Vagina (tissue), 2 donors: Measurements from ENCODE around the gene TRMT11. TPM values are rescaled to one million over a fixed set of nuclear protein-coding genes. Genes with fewer than 3 reads are reported as not detected.

Source experiments
- DNase-seq, 2 donors: peaks; one replicate each; pipeline ENCODE4 v3.0.0-alpha.2; 2017; ENCODE audit errors: extremely low spot score in 2 of 2
- H3K27ac ChIP-seq: fragments of 200-600 bp; sonication (generic); one replicate; pipeline ENCODE4 v1.5.1; 2019
- H3K27me3 ChIP-seq: fragments of 200-600 bp; sonication (generic); one replicate; pipeline ENCODE4 v1.5.1; 2019
- H3K36me3 ChIP-seq, 2 donors: fragments of 200-600 bp; sonication (generic); one replicate each; pipeline ENCODE4 v1.5.1; 2017 to 2019
- H3K4me1 ChIP-seq: fragments of 200-600 bp; sonication (generic); one replicate; pipeline ENCODE4 v1.5.1; 2019
- H3K4me3 ChIP-seq, 2 donors: fragments of 200-600 bp; sonication (generic); 1 replicate in 1 of 2; 2 replicates in 1 of 2; pipeline ENCODE4 v1.5.1; 2016 to 2019
- H3K9me3 ChIP-seq: fragments of 200-600 bp; sonication (generic); one replicate; pipeline ENCODE4 v1.5.1; 2019
- CTCF ChIP-seq, 3 experiments: fragments of 450-650 bp in 2 of 3; fragments of 200-600 bp in 1 of 3; sonication (generic) in 1 of 3; IDR thresholded peaks; one replicate each; pipeline ENCODE4 v1.5.1; 2017 to 2019; ENCODE audit warnings: antibody characterized with exemption in 3 of 3, mild to moderate bottlenecking in 2 of 3, moderate library complexity in 2 of 3
- POLR2A ChIP-seq, 2 donors: fragments of 450-650 bp; IDR thresholded peaks; one replicate each; pipeline ENCODE4 v1.6.1; 2017; ENCODE audit warnings: antibody characterized with exemption in 2 of 2, mild to moderate bottlenecking in 2 of 2, moderate library complexity in 2 of 2
- POLR2AphosphoS5 ChIP-seq, 2 donors: sonication (generic); formaldehyde crosslinking; IDR thresholded peaks; one replicate each; pipeline ENCODE4 v1.9.0; 2017; ENCODE audit warnings: antibody characterized with exemption in 2 of 2, mild to moderate bottlenecking in 2 of 2, low read depth in 1 of 2; ENCODE audit not compliant: insufficient read depth in 1 of 2
- intact Hi-C: fragments of 100-400 bp; cut with DNase I; formaldehyde crosslinking; loops from one replicate; pipeline ENCODE4 v1.15.1; 2023
- total RNA-seq: library from RNA; depleted of rRNA; stranded (reverse); fragments of >200 nt; gene quantifications from one replicate; pipeline ENCODE4 v1.2.3, GENCODE V29; 2016

TRMT11 gene
- total RNA-seq, 1 donor from 2014 or later = 28.0 TPM

GRCh38 chr6:126002755-126003679, 16.7 kb downstream of the TRMT11 start:
- Histone ChIP-seq H3K4me3 (no peak overlapping the region), H3K4me1 (no peaks in the 10 kb centered on the region), H3K36me3 (peaks cover 0 to 18% of the 10 kb centered on the region in 2 donors), H3K9me3 (no peaks in the 10 kb centered on the region), H3K27ac (no peak overlapping the region), H3K27me3 (no peaks in the 10 kb centered on the region)
- DNase-seq = no peak
- TF ChIP-seq POLR2A (IDR thresholded peaks at IDR 0.05) (no peak), POLR2AphosphoS5 (IDR thresholded peaks at IDR 0.05; ENCODE audit: insufficient read depth in 1 of 2, low read depth in 1 of 2) (no peak), CTCF (IDR thresholded peaks at IDR 0.05) (no peak)
- intact Hi-C loops = no loop called here

- peaks cover 0 to 32% of the 10 kb centered on the region in 2 donors for H3K36me3 ChIP-seq
- no peak for DNase-seq
- H3K27me3 ChIP-seq = no peaks in the 10 kb centered on the region
- H3K27ac ChIP-seq = no peak overlapping the region
- no peaks in the 10 kb centered on the region for H3K4me1 ChIP-seq
- no peak overlapping the region for H3K4me3 ChIP-seq
- intact Hi-C loops = no loop called here
- H3K9me3 ChIP-seq = no peaks in the 10 kb centered on the region
- no peak for TF ChIP-seq POLR2AphosphoS5 (IDR thresholded peaks at IDR 0.05; ENCODE audit: insufficient read depth in 1 of 2, low read depth in 1 of 2)
- TF ChIP-seq CTCF (IDR thresholded peaks at IDR 0.05) = no peak
- no peak for TF ChIP-seq POLR2A (IDR thresholded peaks at IDR 0.05)
These were observed 21.5 kb downstream of the TRMT11 start for GRCh38 chr6:126007800-126008199.

GRCh38 chr6:126010040-126010439, 23.7 kb downstream of the TRMT11 start:
- H3K4me1 ChIP-seq = no peaks in the 10 kb centered on the region
- H3K27ac ChIP-seq = no peak overlapping the region
- H3K36me3 ChIP-seq = peaks cover 0 to 44% of the 10 kb centered on the region in 2 donors
- TF ChIP-seq POLR2AphosphoS5 (IDR thresholded peaks at IDR 0.05; ENCODE audit: insufficient read depth in 1 of 2, low read depth in 1 of 2) (no peak), CTCF (IDR thresholded peaks at IDR 0.05) (no peak), POLR2A (IDR thresholded peaks at IDR 0.05) (no peak)
- H3K27me3 ChIP-seq = no peaks in the 10 kb centered on the region
- no peak for DNase-seq
- no peak overlapping the region for H3K4me3 ChIP-seq
- intact Hi-C loops = no loop called here
- no peaks in the 10 kb centered on the region for H3K9me3 ChIP-seq

GRCh38 chr6:126015863-126016262, 29.5 kb downstream of the TRMT11 start:
- peaks cover 0 to 41% of the 10 kb centered on the region in 2 donors for H3K36me3 ChIP-seq
- H3K4me1 ChIP-seq = no peaks in the 10 kb centered on the region
- DNase-seq = no peak
- H3K27ac ChIP-seq = no peak overlapping the region
- no peak overlapping the region for H3K4me3 ChIP-seq
- H3K27me3 ChIP-seq = no peaks in the 10 kb centered on the region
- TF ChIP-seq POLR2AphosphoS5 (IDR thresholded peaks at IDR 0.05; ENCODE audit: insufficient read depth in 1 of 2, low read depth in 1 of 2) (no peak), CTCF (IDR thresholded peaks at IDR 0.05) (no peak), POLR2A (IDR thresholded peaks at IDR 0.05) (no peak)
- H3K9me3 ChIP-seq = no peaks in the 10 kb centered on the region
- intact Hi-C loops = no loop called here

GRCh38 chr6:126016591-126016990, 30.3 kb downstream of the TRMT11 start:
- no peaks in the 10 kb centered on the region for H3K9me3 ChIP-seq
- H3K4me1 ChIP-seq = no peaks in the 10 kb centered on the region
- no peak overlapping the region for H3K4me3 ChIP-seq
- no peak for TF ChIP-seq POLR2AphosphoS5 (IDR thresholded peaks at IDR 0.05; ENCODE audit: insufficient read depth in 1 of 2, low read depth in 1 of 2)
- no peak for TF ChIP-seq CTCF (IDR thresholded peaks at IDR 0.05)
- no peak for TF ChIP-seq POLR2A (IDR thresholded peaks at IDR 0.05)
- H3K36me3 ChIP-seq = peaks cover 0 to 41% of the 10 kb centered on the region in 2 donors
- DNase-seq = no peak
- no peak overlapping the region for H3K27ac ChIP-seq
- intact Hi-C loops = no loop called here
- H3K27me3 ChIP-seq = no peaks in the 10 kb centered on the region
